ENCODE data around the gene DYNC1LI1.

DYNC1LI1 gene

GRCh38 chr3:32492684-32493436, 77.8 kb downstream of the DYNC1LI1 start:
- no peak for TF ChIP-seq EP300 (IDR thresholded peaks at IDR 0.05; ENCODE audit: borderline replicate concordance)
- TF ChIP-seq RAD21 (IDR thresholded peaks at IDR 0.05; ENCODE audit: low read depth) = no peak
- TF ChIP-seq CEBPB (IDR thresholded peaks at IDR 0.05) = no peak
- TF ChIP-seq NFIC (IDR thresholded peaks at IDR 0.05) = no peak
- TF ChIP-seq, protein P1, sequence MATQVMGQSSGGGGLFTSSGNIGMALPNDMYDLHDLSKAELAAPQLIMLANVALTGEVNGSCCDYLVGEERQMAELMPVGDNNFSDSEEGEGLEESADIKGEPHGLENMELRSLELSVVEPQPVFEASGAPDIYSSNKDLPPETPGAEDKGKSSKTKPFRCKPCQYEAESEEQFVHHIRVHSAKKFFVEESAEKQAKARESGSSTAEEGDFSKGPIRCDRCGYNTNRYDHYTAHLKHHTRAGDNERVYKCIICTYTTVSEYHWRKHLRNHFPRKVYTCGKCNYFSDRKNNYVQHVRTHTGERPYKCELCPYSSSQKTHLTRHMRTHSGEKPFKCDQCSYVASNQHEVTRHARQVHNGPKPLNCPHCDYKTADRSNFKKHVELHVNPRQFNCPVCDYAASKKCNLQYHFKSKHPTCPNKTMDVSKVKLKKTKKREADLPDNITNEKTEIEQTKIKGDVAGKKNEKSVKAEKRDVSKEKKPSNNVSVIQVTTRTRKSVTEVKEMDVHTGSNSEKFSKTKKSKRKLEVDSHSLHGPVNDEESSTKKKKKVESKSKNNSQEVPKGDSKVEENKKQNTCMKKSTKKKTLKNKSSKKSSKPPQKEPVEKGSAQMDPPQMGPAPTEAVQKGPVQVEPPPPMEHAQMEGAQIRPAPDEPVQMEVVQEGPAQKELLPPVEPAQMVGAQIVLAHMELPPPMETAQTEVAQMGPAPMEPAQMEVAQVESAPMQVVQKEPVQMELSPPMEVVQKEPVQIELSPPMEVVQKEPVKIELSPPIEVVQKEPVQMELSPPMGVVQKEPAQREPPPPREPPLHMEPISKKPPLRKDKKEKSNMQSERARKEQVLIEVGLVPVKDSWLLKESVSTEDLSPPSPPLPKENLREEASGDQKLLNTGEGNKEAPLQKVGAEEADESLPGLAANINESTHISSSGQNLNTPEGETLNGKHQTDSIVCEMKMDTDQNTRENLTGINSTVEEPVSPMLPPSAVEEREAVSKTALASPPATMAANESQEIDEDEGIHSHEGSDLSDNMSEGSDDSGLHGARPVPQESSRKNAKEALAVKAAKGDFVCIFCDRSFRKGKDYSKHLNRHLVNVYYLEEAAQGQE (IDR thresholded peaks at IDR 0.05; ENCODE audit: low read depth) = no peak

- TF ChIP-seq, protein P1 (IDR thresholded peaks at IDR 0.05; ENCODE audit: low read depth) = no peak
- TF ChIP-seq EP300 (IDR thresholded peaks at IDR 0.05; ENCODE audit: borderline replicate concordance) = no peak
- no peak for TF ChIP-seq TEAD4 (IDR thresholded peaks at IDR 0.05)
- TF ChIP-seq CREB1 (IDR thresholded peaks at IDR 0.05; ENCODE audit: low read depth) = no peak
- TF ChIP-seq, protein P2, sequence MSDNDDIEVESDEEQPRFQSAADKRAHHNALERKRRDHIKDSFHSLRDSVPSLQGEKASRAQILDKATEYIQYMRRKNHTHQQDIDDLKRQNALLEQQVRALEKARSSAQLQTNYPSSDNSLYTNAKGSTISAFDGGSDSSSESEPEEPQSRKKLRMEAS (IDR thresholded peaks at IDR 0.05) = no peak
- TF ChIP-seq USF1 (IDR thresholded peaks at IDR 0.05) = no peak
- TF ChIP-seq TAF1 (IDR thresholded peaks at IDR 0.05; ENCODE audit: low read depth) = no peak
- TF ChIP-seq EGR1 (IDR thresholded peaks at IDR 0.05) = no peak
- TF ChIP-seq RAD21 (IDR thresholded peaks at IDR 0.05; ENCODE audit: low read depth) = no peak
- no peak for TF ChIP-seq TCF12 (IDR thresholded peaks at IDR 0.05; ENCODE audit: low read depth)
- TF ChIP-seq FOXM1 (IDR thresholded peaks at IDR 0.05; ENCODE audit: borderline replicate concordance, low read depth) = no peak
- TF ChIP-seq CEBPB (IDR thresholded peaks at IDR 0.05) = no peak
- TF ChIP-seq NFIC (IDR thresholded peaks at IDR 0.05) = no peak
- TF ChIP-seq ZBTB7A (IDR thresholded peaks at IDR 0.05; ENCODE audit: low read depth) = no peak
- TF ChIP-seq YY1 (IDR thresholded peaks at IDR 0.05; ENCODE audit: low read depth) = no peak
Measured at GRCh38 chr3:32488474-32489008, 82.1 kb downstream of the DYNC1LI1 start.

- TF ChIP-seq ZBTB7A (IDR thresholded peaks at IDR 0.05; ENCODE audit: low read depth) = no peak
- TF ChIP-seq CEBPB (IDR thresholded peaks at IDR 0.05) = no peak
Measured at GRCh38 chr3:32487781-32488473, 82.7 kb downstream of the DYNC1LI1 start.

DNA sequence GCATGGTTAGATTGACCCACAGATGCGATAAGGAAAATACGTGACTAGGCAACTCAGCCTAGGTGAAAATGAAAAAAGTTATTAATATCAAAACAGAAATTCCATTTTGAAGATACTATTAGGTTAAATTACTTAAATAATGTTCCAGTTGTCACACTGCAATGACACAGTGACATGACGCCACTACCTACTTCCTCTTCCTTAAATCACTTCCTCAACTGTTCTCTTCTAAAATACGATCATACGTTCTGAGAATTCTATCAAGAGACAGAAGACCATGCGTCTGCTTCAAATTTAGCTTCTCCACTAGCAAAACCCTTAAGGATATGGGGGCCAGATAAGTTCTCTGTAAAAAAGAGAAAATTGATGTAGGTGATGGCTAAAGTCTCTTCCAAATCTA, 86.2 kb downstream of the DYNC1LI1 start:
- TF ChIP-seq NFIC (IDR thresholded peaks at IDR 0.05) (no peak), CREB1 (IDR thresholded peaks at IDR 0.05; ENCODE audit: low read depth) (no peak), EGR1 (IDR thresholded peaks at IDR 0.05) (no peak), FOXM1 (IDR thresholded peaks at IDR 0.05; ENCODE audit: borderline replicate concordance, low read depth) (no peak)
- TF ChIP-seq, protein P1 (IDR thresholded peaks at IDR 0.05; ENCODE audit: low read depth) = no peak

DNA sequence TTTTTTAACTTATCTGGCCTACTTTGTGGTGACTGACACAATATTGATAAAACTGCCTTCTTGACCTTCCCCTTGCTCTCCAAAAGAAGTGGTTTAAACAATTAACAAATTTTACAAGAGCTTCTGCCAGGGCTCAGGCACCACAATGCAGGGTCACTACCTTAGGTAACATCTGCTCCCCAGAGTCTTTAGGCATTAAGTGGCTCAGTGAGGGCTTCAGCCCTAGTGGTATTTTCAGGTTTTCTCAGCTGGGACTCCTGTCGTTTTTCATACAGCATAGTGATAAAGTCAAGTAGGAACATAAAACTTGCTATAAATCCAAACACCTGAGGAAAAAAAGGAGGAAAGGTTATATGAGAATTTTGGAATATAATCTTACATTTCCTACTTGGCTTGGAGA, 86.9 kb downstream of the DYNC1LI1 start:
- TF ChIP-seq NFIC (IDR thresholded peaks at IDR 0.05) = no peak
- TF ChIP-seq YY1 (IDR thresholded peaks at IDR 0.05; ENCODE audit: low read depth) = no peak
- TF ChIP-seq RAD21 (IDR thresholded peaks at IDR 0.05; ENCODE audit: low read depth) = no peak
- no peak for TF ChIP-seq TEAD4 (IDR thresholded peaks at IDR 0.05)
- no peak for TF ChIP-seq CEBPB (IDR thresholded peaks at IDR 0.05)
- TF ChIP-seq USF1 (IDR thresholded peaks at IDR 0.05) = no peak
- TF ChIP-seq, protein P2 (IDR thresholded peaks at IDR 0.05) = no peak
- TF ChIP-seq EGR1 (IDR thresholded peaks at IDR 0.05) = no peak
- TF ChIP-seq ZBTB7A (IDR thresholded peaks at IDR 0.05; ENCODE audit: low read depth) = no peak
- TF ChIP-seq CREB1 (IDR thresholded peaks at IDR 0.05; ENCODE audit: low read depth) = no peak
- TF ChIP-seq, protein P1 (IDR thresholded peaks at IDR 0.05; ENCODE audit: low read depth) = no peak
- no peak for TF ChIP-seq EP300 (IDR thresholded peaks at IDR 0.05; ENCODE audit: borderline replicate concordance)
